SK-N-MC (cell line): ENCODE data around the gene OSR1.

ENCODE experiments used
- FOXP2 ChIP-seq: optimal IDR thresholded peaks from 2 replicates; pipeline ENCODE3; 2011; ENCODE audit warnings: mild to moderate bottlenecking, moderate library complexity; ENCODE audit not compliant: insufficient read depth; ENCODE audit errors: extremely low read length, control extremely low read depth
- POLR2AphosphoS5 ChIP-seq: IDR thresholded peaks from 2 replicates; pipeline ENCODE4 v1.6.1; 2012; ENCODE audit warnings: mild to moderate bottlenecking, low read depth, low read length, borderline replicate concordance

DNA sequence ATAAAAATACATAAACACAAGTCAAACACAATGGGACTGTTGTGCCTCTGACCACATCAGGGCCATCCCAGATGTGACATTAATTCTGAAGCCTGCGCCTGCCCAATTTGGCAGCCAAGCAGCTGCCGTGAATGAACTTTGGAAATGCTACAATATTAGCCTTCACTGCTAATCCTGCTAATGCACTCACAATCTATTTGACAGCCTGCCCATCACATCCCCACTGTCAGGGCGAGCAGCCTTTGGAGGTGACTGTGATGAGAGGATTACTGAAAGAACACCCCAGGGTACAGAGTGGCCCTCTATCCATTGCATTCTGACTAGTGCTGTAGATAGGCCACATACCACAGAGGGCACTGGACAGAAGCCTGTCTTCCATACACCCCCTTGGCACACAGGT, 21.6 kb downstream of the OSR1 start:
- TF ChIP-seq FOXP2 (no peak), POLR2AphosphoS5 (no peak)
